DOHH2 (cell line): ENCODE measurements around the gene ENSA.

Experiments
- CTCF ChIP-seq: fragments of 200-600 bp; sonication (generic); IDR thresholded peaks from one replicate; pipeline ENCODE4 v1.5.1; 2014; ENCODE audit warnings: antibody characterized with exemption, mild to moderate bottlenecking, low read depth, low read length; ENCODE audit not compliant: poor library complexity, severe bottlenecking
- EZH2phosphoT487 ChIP-seq: fragments of 200-600 bp; sonication (generic); IDR thresholded peaks from 2 replicates; pipeline ENCODE4 v1.6.1; 2017; ENCODE audit warnings: borderline replicate concordance, mild to moderate bottlenecking, antibody characterized with exemption, low read length, moderate library complexity, mixed read lengths

GRCh38 chr1:150622303-150622975 is 7.0 kb downstream of the ENSA start:
- TF ChIP-seq CTCF: no peak
- no peak for TF ChIP-seq EZH2phosphoT487
